ENCODE measurements around the gene LRRC38.

- TF ChIP-seq CTCF (IDR thresholded peaks at IDR 0.05; ENCODE audit: low read length) (no peak), EZH2 (IDR thresholded peaks at IDR 0.05; ENCODE audit: borderline replicate concordance, low read length) (no peak)
Observed at GRCh38 chr1:13461977-13462376, 51.8 kb downstream of the LRRC38 start.

All from OCI-LY1 (cell line).